Activated T-cell treated with anti-CD3 and anti-CD28 coated beads, Interleukin-2, amount 50 U/mL, for 72 hours (primary cell): Measurements from ENCODE around the gene ARHGEF37. TPM values are rescaled to one million over a fixed set of nuclear protein-coding genes. Genes with fewer than 3 reads are reported as not detected.
A peak's percentile ranks its signal among the peaks of the same experiment; 100 is the strongest.
"Not testable (repeated sequence)": the region's sequence is repeated elsewhere in the genome, so short reads cannot be mapped to it uniquely, and the experiment has no call there.

Experiments
- ATAC-seq, 2 donors: fragments of 150-1000 bp; cut with Tn5 transposase; replicated peaks in 1 of 2; 2 replicates each; pipeline ENCODE4 v1.10.0; 2021; ENCODE audit warnings: moderate library complexity in 2 of 2, mild to moderate bottlenecking in 1 of 2
- DNase-seq, 2 donors: peaks; one replicate each; pipeline ENCODE4 v3.0.0; 2021 to 2022; ENCODE audit warnings: mixed read lengths in 1 of 2
- H3K27ac Mint-ChIP-seq: one replicate; pipeline ENCODE4 v1.8.0; 2022; ENCODE audit warnings: mild to moderate bottlenecking, moderate library complexity, mixed read lengths
- H3K27me3 Mint-ChIP-seq: one replicate; pipeline ENCODE4 v1.8.0; 2022; ENCODE audit warnings: low read depth, mixed read lengths
- H3K36me3 Mint-ChIP-seq, 2 donors: one replicate each; pipeline ENCODE4 v1.8.0; 2022; ENCODE audit warnings: mixed read lengths in 2 of 2, mild to moderate bottlenecking in 1 of 2; ENCODE audit not compliant: insufficient read depth in 2 of 2
- H3K4me1 Mint-ChIP-seq: one replicate; pipeline ENCODE4 v1.8.0; 2022; ENCODE audit warnings: low read depth, mixed read lengths
- H3K4me3 Mint-ChIP-seq, 2 donors: one replicate each; pipeline ENCODE4 v1.8.0; 2022; ENCODE audit warnings: mild to moderate bottlenecking in 2 of 2, mixed read lengths in 2 of 2, moderate library complexity in 2 of 2
- H3K9me3 Mint-ChIP-seq, 2 donors: one replicate each; pipeline ENCODE4 v1.8.0; 2022; ENCODE audit warnings: mixed read lengths in 2 of 2
- total RNA-seq, 2 donors: library from RNA; stranded (reverse); gene quantifications; one replicate each; pipeline ENCODE4 v1.2.3, GENCODE V29; 2022

The ARHGEF37 gene
- total RNA-seq, 2 donors from 2014 or later: 1.6 to 3.7 TPM

DNA sequence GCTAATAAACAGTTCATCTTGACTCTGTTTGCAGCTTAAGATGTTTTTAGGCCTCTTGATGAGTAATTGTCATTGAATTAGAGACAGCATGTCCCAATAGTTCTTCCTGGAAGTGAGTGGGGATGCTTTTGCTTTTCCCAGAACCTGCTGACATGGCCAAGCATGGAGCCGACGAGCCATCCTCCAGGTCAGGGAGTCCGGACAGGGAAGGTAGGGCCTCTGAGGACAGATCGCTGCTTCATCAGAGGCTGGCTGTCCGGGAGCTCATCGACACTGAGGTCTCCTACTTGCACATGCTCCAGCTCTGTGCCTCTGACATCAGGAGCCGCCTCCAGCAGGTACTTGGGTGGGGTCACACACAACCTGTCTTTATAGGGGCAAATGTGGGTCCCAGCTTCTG is 16.3 kb downstream of the ARHGEF37 start:
- Mint-ChIP-seq H3K4me3 (no peak overlapping the region), H3K9me3 (no peaks in the 10 kb centered on the region), H3K36me3 (no peaks in the 10 kb centered on the region), H3K27ac (no peak overlapping the region), H3K27me3 (no peaks in the 10 kb centered on the region), H3K4me1 (no peaks in the 10 kb centered on the region)
- ATAC-seq (no peak), DNase-seq (no peak)

DNA sequence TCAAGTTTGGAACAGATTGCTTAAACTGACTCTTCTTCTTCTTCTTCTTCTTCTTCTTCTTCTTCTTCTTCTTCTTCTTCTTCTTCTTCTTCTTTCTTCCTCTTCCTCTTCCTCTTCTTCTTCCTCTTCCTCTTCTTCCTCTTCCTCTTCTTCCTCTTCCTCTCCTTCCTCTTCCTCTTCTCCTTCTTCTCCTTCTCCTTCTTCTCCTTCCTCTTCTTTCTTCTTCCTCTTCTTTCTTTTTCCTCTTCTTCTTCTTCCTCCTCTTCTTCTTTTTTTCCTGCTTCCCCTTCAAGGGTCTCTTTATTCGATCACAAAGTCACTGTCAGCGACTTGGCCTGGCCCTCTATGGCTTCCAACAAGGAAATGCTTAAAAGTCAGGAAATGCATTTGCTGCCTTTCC is 16.9 kb downstream of the ARHGEF37 start:
- not testable (repeated sequence) for H3K27ac Mint-ChIP-seq, DNase-seq, H3K36me3 Mint-ChIP-seq, H3K4me3 Mint-ChIP-seq, H3K4me1 Mint-ChIP-seq, H3K9me3 Mint-ChIP-seq, H3K27me3 Mint-ChIP-seq, ATAC-seq

DNA sequence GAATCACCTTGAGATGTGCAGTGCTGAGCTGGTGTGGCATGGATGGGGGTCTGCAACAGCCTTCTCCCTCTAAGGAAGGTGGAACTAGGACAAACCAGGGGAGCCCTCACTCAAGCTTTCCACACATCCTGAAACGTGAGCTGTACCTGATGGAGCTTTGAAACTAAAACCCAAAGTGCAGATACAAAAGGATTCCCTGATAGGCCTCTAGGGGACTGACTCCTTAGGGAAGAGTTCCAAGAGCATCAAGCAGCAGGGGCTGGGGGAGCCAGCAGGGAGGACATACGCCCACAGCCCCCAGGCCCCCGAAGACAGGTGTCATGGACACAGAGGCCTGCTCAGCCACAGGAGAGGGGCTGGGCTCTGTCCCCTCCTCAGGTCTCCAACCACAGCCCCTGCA is 17.7 kb downstream of the ARHGEF37 start:
- Mint-ChIP-seq H3K36me3 (no peaks in the 10 kb centered on the region), H3K27me3 (no peaks in the 10 kb centered on the region), H3K4me1 (no peaks in the 10 kb centered on the region), H3K4me3 (no peak overlapping the region), H3K9me3 (no peaks in the 10 kb centered on the region), H3K27ac (no peak overlapping the region)
- no peak for ATAC-seq
- DNase-seq: no peak

DNA sequence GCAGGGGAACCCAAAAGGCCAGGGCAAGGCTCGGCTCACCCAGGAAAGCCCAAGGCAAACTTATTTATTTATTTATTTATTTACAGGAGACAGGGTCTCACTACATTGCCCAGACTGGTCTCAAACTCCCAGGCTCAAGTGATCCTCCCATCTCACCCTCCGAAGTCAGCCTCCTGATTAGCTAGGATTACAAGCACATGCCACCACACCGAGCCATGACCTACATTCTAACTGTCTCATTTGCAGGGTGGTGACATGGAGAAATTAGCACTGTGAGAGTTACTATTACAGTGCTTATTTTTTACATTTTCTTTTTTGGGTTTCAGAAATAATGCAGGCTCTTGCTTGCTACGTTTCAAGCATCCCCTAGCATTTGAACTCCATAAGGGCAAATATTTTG is 18.1 kb downstream of the ARHGEF37 start:
- no peaks in the 10 kb centered on the region for H3K27me3 Mint-ChIP-seq
- no peak overlapping the region for H3K4me3 Mint-ChIP-seq
- no peak overlapping the region for H3K27ac Mint-ChIP-seq
- no peaks in the 10 kb centered on the region for H3K4me1 Mint-ChIP-seq
- no peaks in the 10 kb centered on the region for H3K9me3 Mint-ChIP-seq
- no peaks in the 10 kb centered on the region for H3K36me3 Mint-ChIP-seq
- DNase-seq (no peak), ATAC-seq (no peak)

DNA sequence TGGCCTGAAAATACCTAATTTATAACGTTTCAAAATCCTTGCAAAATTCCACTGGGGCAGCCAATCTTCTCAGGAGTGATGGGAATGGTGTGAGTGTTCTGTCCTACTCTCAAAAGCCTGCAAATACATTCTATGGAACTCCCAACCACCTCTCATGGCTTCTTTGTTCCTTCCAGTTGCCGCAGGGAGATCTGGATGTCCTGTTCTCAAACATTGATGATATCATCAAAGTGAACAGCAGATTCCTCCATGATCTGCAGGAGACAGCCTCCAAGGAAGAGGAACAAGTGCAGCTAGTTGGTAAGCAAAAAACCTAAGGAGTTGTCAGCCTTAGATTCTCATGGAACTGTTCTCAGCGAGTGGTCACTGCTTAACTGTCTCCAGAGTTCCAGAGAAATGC is 19.6 kb downstream of the ARHGEF37 start:
- no peak overlapping the region for H3K27ac Mint-ChIP-seq
- no peak overlapping the region for H3K4me3 Mint-ChIP-seq
- H3K36me3 Mint-ChIP-seq: no peaks in the 10 kb centered on the region
- no peaks in the 10 kb centered on the region for H3K27me3 Mint-ChIP-seq
- ATAC-seq (no peak), DNase-seq (no peak)
- H3K4me1 Mint-ChIP-seq: peaks cover 2% of the 10 kb centered on the region
- no peaks in the 10 kb centered on the region for H3K9me3 Mint-ChIP-seq

DNA sequence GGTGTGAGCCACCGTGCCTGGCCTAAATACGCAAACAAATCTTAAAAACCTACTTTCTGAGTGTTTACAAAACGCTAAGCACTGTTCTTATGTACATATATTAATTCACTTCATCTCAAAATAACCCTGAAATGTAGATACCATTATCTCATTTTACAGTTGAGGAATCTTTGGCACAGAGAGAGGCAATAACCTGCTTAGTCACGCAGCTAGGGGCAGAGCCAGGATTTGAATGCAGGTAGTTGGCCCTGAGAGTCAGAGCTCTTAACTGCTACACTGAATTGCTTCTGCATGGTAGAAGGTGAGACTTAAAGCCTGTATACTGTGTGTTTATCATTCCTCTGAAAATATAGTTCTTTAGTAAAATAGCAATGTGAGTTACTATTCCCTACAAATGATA is 21.9 kb downstream of the ARHGEF37 start:
- DNase-seq: no peak
- Mint-ChIP-seq H3K27me3 (no peaks in the 10 kb centered on the region), H3K27ac (no peak overlapping the region), H3K36me3 (no peaks in the 10 kb centered on the region), H3K4me3 (no peak overlapping the region), H3K4me1 (peaks cover 10% of the 10 kb centered on the region), H3K9me3 (no peaks in the 10 kb centered on the region)
- ATAC-seq: no peak

DNA sequence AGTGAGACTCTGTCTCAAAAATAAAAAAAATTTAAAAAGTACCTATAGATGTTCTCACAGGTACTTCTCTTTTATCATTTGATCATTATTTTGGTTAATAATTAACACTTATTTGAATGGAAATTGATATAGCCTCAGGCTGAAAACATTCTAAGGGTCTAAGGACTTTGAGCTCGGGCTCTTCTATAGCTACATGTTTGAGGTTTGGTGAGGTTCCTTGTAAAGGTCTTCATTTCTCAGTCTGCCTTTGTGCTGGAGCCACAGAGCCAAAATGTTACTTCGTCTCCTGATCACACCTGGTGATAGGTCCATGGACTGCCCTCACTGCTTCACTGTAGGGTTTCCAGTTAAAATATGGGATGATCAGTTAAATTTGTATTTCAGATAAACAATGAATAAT is 22.6 kb downstream of the ARHGEF37 start:
- peaks cover 10% of the 10 kb centered on the region for H3K4me1 Mint-ChIP-seq
- H3K9me3 Mint-ChIP-seq: no peaks in the 10 kb centered on the region
- H3K27ac Mint-ChIP-seq: no peak overlapping the region
- no peaks in the 10 kb centered on the region for H3K27me3 Mint-ChIP-seq
- no peak for DNase-seq
- H3K36me3 Mint-ChIP-seq: no peaks in the 10 kb centered on the region
- ATAC-seq: no peak
- H3K4me3 Mint-ChIP-seq: no peak overlapping the region

DNA sequence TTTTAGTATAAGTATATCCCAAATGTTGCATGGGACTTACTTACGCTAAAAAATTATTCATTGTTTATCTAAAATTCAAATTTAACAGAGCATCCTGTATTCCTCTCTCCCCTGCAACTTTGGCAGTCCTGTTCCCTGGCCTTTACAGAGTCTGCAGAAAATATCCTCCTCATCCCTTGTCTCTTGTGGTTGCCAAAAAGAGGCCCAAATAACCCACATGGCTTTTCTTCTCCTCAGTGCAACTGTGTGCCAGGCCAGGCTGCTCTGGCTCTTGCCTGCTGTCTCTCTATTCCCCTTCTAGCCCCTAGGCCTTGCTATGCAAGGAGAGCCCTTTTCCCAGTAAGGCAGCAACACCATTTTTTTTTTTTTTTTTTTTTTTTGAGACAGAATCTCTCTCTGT is 23.0 kb downstream of the ARHGEF37 start:
- ATAC-seq: no peak
- Mint-ChIP-seq H3K27me3 (no peaks in the 10 kb centered on the region), H3K27ac (no peak overlapping the region), H3K9me3 (no peaks in the 10 kb centered on the region), H3K4me1 (peaks cover 10% of the 10 kb centered on the region), H3K36me3 (no peaks in the 10 kb centered on the region), H3K4me3 (no peak overlapping the region)
- no peak for DNase-seq

DNA sequence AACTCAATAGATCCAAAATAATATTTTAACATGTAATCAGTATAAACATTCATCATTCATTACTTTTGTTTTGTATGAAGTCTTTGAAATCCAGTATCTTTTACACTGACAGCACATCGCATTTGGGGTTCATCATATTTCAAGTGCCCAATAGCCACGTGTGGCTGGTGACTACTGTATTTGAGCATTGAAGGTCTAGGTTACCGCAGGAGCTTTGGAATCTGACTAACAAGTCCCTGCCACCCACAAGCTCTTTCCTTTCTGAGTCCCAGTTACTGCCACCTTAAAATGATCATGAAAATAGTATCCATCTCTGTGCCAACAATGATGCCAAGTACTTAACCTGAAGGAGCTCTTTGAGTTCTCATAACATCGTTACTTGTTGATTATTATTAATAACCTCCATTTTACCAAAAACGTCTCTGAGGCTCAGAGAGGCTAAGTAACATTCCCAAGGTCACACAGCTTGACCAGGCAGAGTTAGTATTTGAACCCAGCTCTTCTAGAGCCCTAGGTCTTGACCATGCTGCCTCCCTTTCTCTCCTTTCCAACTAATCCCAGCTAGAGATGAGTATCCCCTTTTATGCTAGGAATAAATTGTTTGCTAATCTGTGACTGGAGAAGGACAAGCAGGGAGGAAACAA is 24.2 kb downstream of the ARHGEF37 start:
- Mint-ChIP-seq H3K27me3 (no peaks in the 10 kb centered on the region), H3K36me3 (peaks cover 0 to 2% of the 10 kb centered on the region in 2 donors), H3K4me1 (peaks cover 10% of the 10 kb centered on the region), H3K27ac (no peak overlapping the region), H3K9me3 (no peaks in the 10 kb centered on the region), H3K4me3 (no peak overlapping the region)
- no peak for DNase-seq
- ATAC-seq: no peak

DNA sequence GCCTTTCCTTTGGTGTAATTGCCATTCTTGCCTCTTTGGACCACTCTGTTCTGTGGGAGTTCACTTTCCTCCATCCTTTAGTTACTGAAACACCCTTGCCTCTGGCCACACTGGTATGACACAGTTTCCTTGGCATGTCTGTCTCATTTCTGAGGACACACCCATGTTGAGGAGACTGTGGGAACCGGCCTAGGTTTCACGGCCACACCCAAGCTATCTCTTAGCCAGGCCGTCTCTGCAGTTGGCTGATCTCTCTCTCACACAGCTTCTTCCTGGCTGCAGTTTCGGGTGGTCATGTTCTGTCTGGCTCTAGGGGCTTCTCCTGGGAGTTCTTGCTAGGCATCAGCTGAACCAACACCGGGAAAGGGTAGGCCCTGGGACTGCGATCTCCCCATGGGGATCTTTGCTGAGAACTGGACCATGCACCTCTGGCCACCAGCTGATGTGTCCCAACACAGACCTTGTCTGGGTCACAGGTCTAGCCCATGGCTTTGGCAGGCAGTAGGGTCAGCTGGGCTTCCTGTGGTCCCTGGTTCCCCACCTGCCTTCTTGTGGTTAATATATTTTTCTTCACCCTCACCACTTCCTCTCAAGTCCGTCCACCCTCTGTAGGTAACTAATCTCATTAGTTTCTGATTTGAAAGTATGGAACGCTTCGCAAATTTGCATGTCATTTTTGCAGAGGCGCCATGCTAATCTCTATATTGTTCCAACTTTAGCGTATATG is 24.9 kb downstream of the ARHGEF37 start:
- Mint-ChIP-seq H3K4me1 (peaks cover 10% of the 10 kb centered on the region), H3K27ac (no peak overlapping the region), H3K36me3 (peaks cover 0 to 2% of the 10 kb centered on the region in 2 donors), H3K4me3 (no peak overlapping the region), H3K9me3 (no peaks in the 10 kb centered on the region), H3K27me3 (no peaks in the 10 kb centered on the region)
- DNase-seq (no peak), ATAC-seq (peak in 1 of 2 donors; percentile 30)

DNA sequence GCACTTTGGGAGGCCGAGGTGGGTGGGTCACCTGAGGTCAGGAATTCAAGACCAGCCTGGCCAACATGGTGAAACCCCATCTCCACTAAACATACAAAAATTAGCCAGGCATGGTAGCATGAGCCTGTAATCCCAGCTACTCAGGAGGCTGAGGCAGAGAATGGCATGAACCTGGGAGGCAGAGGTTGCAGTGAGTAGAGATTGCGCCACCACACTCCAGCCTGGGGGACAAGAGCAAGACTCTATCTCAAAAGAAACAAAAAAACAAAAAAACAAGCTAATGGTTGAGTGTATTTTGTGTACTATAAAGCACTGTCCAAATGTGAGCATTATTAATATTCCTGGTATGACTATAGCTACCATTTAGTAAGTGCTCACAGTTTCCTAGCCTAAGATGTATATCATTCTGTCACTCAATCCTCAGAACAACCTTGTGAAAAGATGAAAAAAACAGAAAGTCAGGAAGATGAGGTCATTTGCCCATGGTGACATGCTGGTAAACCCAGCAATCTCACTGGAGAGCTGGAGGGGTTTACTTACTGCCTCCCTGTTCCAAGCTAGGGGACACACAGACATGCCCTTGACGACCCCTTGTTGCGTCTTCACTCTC is 27.7 kb downstream of the ARHGEF37 start:
- no peak overlapping the region for H3K27ac Mint-ChIP-seq

DNA sequence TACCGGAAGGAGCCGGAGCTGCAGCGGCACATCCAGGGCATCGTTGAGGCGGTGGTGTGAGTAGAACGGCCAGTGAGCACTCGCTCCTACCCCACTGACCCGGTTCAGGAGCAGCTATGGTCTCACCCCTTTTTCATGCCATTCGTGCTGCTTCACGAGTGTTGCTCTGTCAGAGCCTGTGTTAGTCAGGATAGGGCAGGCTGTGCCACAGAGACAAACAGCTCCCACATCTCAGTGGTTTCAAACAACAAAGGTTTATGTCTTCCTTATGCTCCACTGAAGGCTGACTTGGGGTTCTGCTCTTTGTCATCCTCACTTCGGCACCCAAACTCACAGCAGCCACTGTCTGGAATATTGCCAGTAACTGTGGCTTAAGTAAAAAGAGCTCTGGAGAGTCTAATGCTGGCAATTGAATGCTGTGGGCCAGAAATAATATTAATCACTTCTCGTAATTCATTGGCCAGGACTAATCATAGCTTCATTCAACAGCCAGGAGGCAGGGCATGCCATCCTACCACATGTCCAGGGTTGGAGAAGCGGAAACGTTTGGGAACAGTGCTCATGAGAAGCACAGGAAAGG is 28.4 kb downstream of the ARHGEF37 start:
- Mint-ChIP-seq H3K27ac (no peak overlapping the region), H3K36me3 (peaks cover 0 to 2% of the 10 kb centered on the region in 2 donors), H3K4me3 (no peak overlapping the region), H3K9me3 (no peaks in the 10 kb centered on the region), H3K27me3 (peaks cover 7% of the 10 kb centered on the region), H3K4me1 (peaks cover 10% of the 10 kb centered on the region)
- ATAC-seq: no peak
- no peak for DNase-seq

More for the DNA sequence above, 27.7 kb downstream of the ARHGEF37 start:
- Mint-ChIP-seq H3K36me3 (peaks cover 0 to 2% of the 10 kb centered on the region in 2 donors), H3K4me3 (no peak overlapping the region), H3K4me1 (peaks cover 10% of the 10 kb centered on the region), H3K9me3 (no peaks in the 10 kb centered on the region), H3K27me3 (no peaks in the 10 kb centered on the region)
- DNase-seq (no peak), ATAC-seq (no peak)

DNA sequence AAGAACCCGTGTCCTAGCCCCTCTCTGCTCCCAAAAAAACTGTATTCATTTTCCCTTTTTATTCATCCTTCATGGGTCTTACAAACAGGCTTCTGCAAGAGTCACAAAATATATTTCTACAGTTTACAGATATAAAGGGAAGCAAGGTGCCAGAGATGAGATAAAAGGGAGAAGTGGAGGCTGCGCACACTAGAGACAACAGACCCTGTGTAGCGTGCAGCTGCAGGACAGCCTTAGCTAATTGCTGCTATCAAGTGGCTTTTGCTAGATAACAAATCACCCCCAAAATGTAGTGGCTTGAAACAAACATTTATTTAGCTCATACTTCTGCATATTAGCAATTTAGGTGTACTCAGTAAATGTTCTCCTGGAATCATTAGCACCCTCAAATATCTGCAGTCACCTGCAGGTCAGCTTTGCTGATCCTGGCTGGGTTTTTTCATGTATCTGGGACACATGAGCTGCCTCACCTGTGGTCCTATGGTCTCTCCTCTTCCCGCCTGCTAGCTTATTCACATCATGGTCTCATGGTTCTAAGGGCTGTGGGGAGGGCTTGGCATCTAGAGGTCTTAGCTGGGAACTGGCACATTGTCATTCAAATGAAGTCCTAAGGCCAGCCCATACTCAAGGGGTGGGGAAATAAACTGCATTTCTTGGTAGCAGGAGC is 29.4 kb downstream of the ARHGEF37 start:
- no peak for ATAC-seq

More for the DNA sequence above, 29.4 kb downstream of the ARHGEF37 start:
- Mint-ChIP-seq H3K27ac (no peak overlapping the region), H3K4me1 (peaks cover 10% of the 10 kb centered on the region), H3K9me3 (no peaks in the 10 kb centered on the region), H3K36me3 (peaks cover 0 to 2% of the 10 kb centered on the region in 2 donors), H3K4me3 (no peak overlapping the region), H3K27me3 (peaks cover 7% of the 10 kb centered on the region)
- no peak for DNase-seq
